BLaER1 treated with 17β-estradiol and CSF1 and Interleukin-3, amounts not matched to agents 10 nM and 100 nM (cell line): ENCODE results near the gene ZNF773.
"Not testable (repeated sequence)": the region's sequence is repeated elsewhere in the genome, so short reads cannot be mapped to it uniquely, and the experiment has no call there.

ENCODE experiments used
- H3K27ac ChIP-seq, 11 experiments: shearing (Covaris generic); formaldehyde crosslinking; 2 replicates each; pipeline ENCODE4 v1.8.1; 2022
- H3K27me3 ChIP-seq, 11 experiments: shearing (Covaris generic); formaldehyde crosslinking; 2 replicates each; pipeline ENCODE4 v1.8.1; 2022
- H3K36me3 ChIP-seq, 11 experiments: shearing (Covaris generic); formaldehyde crosslinking; 2 replicates each; pipeline ENCODE4 v1.8.1; 2022
- H3K4me1 ChIP-seq, 10 experiments: shearing (Covaris generic); formaldehyde crosslinking; 2 replicates each; pipeline ENCODE4 v1.8.1; 2022
- H3K4me2 ChIP-seq, 11 experiments: shearing (Covaris generic); formaldehyde crosslinking; 2 replicates each; pipeline ENCODE4 v1.8.1; 2022
- H3K4me3 ChIP-seq, 10 experiments: shearing (Covaris generic); formaldehyde crosslinking; 2 replicates each; pipeline ENCODE4 v1.8.1; 2022
- H3K9ac ChIP-seq, 11 experiments: shearing (Covaris generic); formaldehyde crosslinking; 2 replicates each; pipeline ENCODE4 v1.8.1; 2022
- H3K9me3 ChIP-seq, 11 experiments: shearing (Covaris generic); formaldehyde crosslinking; replicated peaks in 1 of 11; 2 replicates each; pipeline ENCODE4 v1.8.1; 2022
- H4K20me1 ChIP-seq, 11 experiments: shearing (Covaris generic); formaldehyde crosslinking; 2 replicates each; pipeline ENCODE4 v1.8.1; 2022
- Cebpa-rat ChIP-seq, 11 experiments: shearing (Covaris generic); IDR thresholded peaks; 2 replicates each; pipeline ENCODE4 v1.8.1; 2022

The ZNF773 gene

GRCh38 chr19:57506163-57506562 is 6.4 kb downstream of the ZNF773 start:
- Histone ChIP-seq H3K9me3 (peaks cover 82 to 96% (median 94%) of the 10 kb centered on the region in 11 experiments), H3K9ac (no peak overlapping the region), H3K27ac (no peak overlapping the region), H3K4me2 (no peak overlapping the region), H3K27me3 (no peaks in the 10 kb centered on the region), H3K36me3 (peaks cover 91 to 100% (median 96%) of the 10 kb centered on the region in 11 experiments), H4K20me1 (no peaks in the 10 kb centered on the region; a peak in 1 of 22 replicates), H3K4me1 (peaks cover under 1 to 5% (median 4%) of the 10 kb centered on the region in 10 experiments; a peak in 15 of 20 replicates), H3K4me3 (no peak overlapping the region)
- no peak for TF ChIP-seq Cebpa-rat (IDR thresholded peaks at IDR 0.05)

- Histone ChIP-seq H3K4me2 (no peak overlapping the region), H3K9ac (no peak overlapping the region), H3K4me3 (no peak overlapping the region), H3K9me3 (peaks cover 97 to 100% (median 100%) of the 10 kb centered on the region in 11 experiments), H4K20me1 (no peaks in the 10 kb centered on the region), H3K27ac (no peak overlapping the region), H3K4me1 (peaks cover 0 to 10% (median 6%) of the 10 kb centered on the region in 10 experiments; a peak in 8 of 20 replicates), H3K27me3 (no peaks in the 10 kb centered on the region), H3K36me3 (peaks cover 90 to 99% (median 96%) of the 10 kb centered on the region in 11 experiments)
- TF ChIP-seq Cebpa-rat (IDR thresholded peaks at IDR 0.05), result no peak
Observed at GRCh38 chr19:57511484-57511883, 11.7 kb downstream of the ZNF773 start.

GRCh38 chr19:57512845-57513244 is 13.1 kb downstream of the ZNF773 start:
- Histone ChIP-seq H3K9me3 (peaks cover 96 to 100% (median 99%) of the 10 kb centered on the region in 11 experiments), H3K4me2 (no peak overlapping the region)
- TF ChIP-seq Cebpa-rat (IDR thresholded peaks at IDR 0.05), result no peak

GRCh38 chr19:57515255-57515654 is 15.5 kb downstream of the ZNF773 start:
- no peaks in the 10 kb centered on the region for H3K27me3 ChIP-seq
- no peak overlapping the region for H3K27ac ChIP-seq
- H3K9me3 ChIP-seq, result peaks cover 79 to 93% (median 87%) of the 10 kb centered on the region in 11 experiments
- TF ChIP-seq Cebpa-rat (IDR thresholded peaks at IDR 0.05), result peak in 7 of 11 experiments; percentile 28 to 83 (median 51); a peak in 12 of 22 replicates
- H3K4me2 ChIP-seq, result no peak overlapping the region
- peaks cover 0 to 11% (median 6%) of the 10 kb centered on the region in 10 experiments; a peak in 8 of 20 replicates for H3K4me1 ChIP-seq
- H3K36me3 ChIP-seq, result peaks cover 77 to 94% (median 81%) of the 10 kb centered on the region in 11 experiments
- H4K20me1 ChIP-seq, result no peaks in the 10 kb centered on the region
- H3K9ac ChIP-seq, result no peak overlapping the region
- H3K4me3 ChIP-seq, result no peak overlapping the region

More at GRCh38 chr19:57512845-57513244, 13.1 kb downstream of the ZNF773 start:
- Histone ChIP-seq H4K20me1 (no peaks in the 10 kb centered on the region), H3K27me3 (no peaks in the 10 kb centered on the region), H3K27ac (no peak overlapping the region), H3K36me3 (peaks cover 90 to 99% (median 95%) of the 10 kb centered on the region in 11 experiments), H3K4me1 (peaks cover 0 to 11% (median 6%) of the 10 kb centered on the region in 10 experiments; a peak in 8 of 20 replicates), H3K4me3 (peak overlapping the region in 7 of 10 experiments; percentile 19 to 34 (median 23); a peak in 6 of 20 replicates), H3K9ac (no peak overlapping the region)

GRCh38 chr19:57518021-57518420 is 18.3 kb downstream of the ZNF773 start:
- not testable (repeated sequence) for H3K9ac ChIP-seq, H3K27me3 ChIP-seq, H3K27ac ChIP-seq, H3K4me3 ChIP-seq, H3K4me2 ChIP-seq, H4K20me1 ChIP-seq
- Histone ChIP-seq H3K9me3 (peaks cover 52 to 69% (median 59%) of the 10 kb centered on the region in 11 experiments), H3K36me3 (peaks cover 52 to 68% (median 60%) of the 10 kb centered on the region in 11 experiments), H3K4me1 (peaks cover 0 to 11% (median 6%) of the 10 kb centered on the region in 10 experiments; a peak in 8 of 20 replicates)

- Histone ChIP-seq H3K9ac (peak within 1 kb of the TSS; percentile 75 to 89 (median 86)), H3K27ac (peak within 1 kb of the TSS; percentile 62 to 88 (median 79); a peak in 21 of 22 replicates), H3K4me3 (peak within 1 kb of the TSS; percentile 81 to 99 (median 96)), H3K4me2 (peak within 1 kb of the TSS; percentile 88 to 97 (median 94)), H3K36me3 (peaks cover 21 to 29% (median 26%) of the 10 kb centered on the region in 11 experiments), H3K27me3 (no peaks in the 10 kb centered on the region), H4K20me1 (peaks cover 0 to 12% (median 0%) of the 10 kb centered on the region in 11 experiments; a peak in 4 of 22 replicates), H3K9me3 (peaks cover 24 to 35% (median 26%) of the 10 kb centered on the region in 11 experiments), H3K4me1 (peaks cover 8 to 15% (median 12%) of the 10 kb centered on the region in 10 experiments)
- no peak for TF ChIP-seq Cebpa-rat (IDR thresholded peaks at IDR 0.05)
Observed at GRCh38 chr19:57527136-57527881, 27.6 kb downstream of the ZNF773 start, which contains the start of gene ZNF549. ZNF549 (plus strand) TSS chr19:57527356; CDS start chr19:57527574, 218 bp downstream.

GRCh38 chr19:57537953-57538547 is 38.3 kb downstream of the ZNF773 start:
- H3K4me2 ChIP-seq, result no peak overlapping the region
- H3K9ac ChIP-seq, result no peak overlapping the region
- no peaks in the 10 kb centered on the region for H3K4me1 ChIP-seq
- no peaks in the 10 kb centered on the region; a peak in 1 of 22 replicates for H4K20me1 ChIP-seq
- peak overlapping the region in 9 of 10 experiments; percentile 7 to 41 (median 28); a peak in 10 of 20 replicates for H3K4me3 ChIP-seq
- no peaks in the 10 kb centered on the region for H3K27me3 ChIP-seq
- peaks cover 100% of the 10 kb centered on the region in 11 experiments for H3K36me3 ChIP-seq
- no peak for TF ChIP-seq Cebpa-rat (IDR thresholded peaks at IDR 0.05)
- H3K9me3 ChIP-seq, result peaks cover 100% of the 10 kb centered on the region in 11 experiments
- H3K27ac ChIP-seq, result no peak overlapping the region

GRCh38 chr19:57546513-57546912 is 46.8 kb downstream of the ZNF773 start:
- peak overlapping the region in 9 of 10 experiments; percentile 13 to 55 (median 28); a peak in 13 of 20 replicates for H3K4me3 ChIP-seq
- peaks cover 88 to 100% (median 96%) of the 10 kb centered on the region in 11 experiments for H3K9me3 ChIP-seq
- no peak overlapping the region for H3K4me2 ChIP-seq
- H3K27me3 ChIP-seq, result no peaks in the 10 kb centered on the region
- H3K36me3 ChIP-seq, result peaks cover 100% of the 10 kb centered on the region in 11 experiments
- no peak overlapping the region for H3K9ac ChIP-seq
- no peaks in the 10 kb centered on the region for H3K4me1 ChIP-seq
- H4K20me1 ChIP-seq, result no peaks in the 10 kb centered on the region
- H3K27ac ChIP-seq, result no peak overlapping the region
- TF ChIP-seq Cebpa-rat (IDR thresholded peaks at IDR 0.05), result no peak

GRCh38 chr19:57552432-57552831 is 52.7 kb downstream of the ZNF773 start:
- Histone ChIP-seq H3K4me1 (no peaks in the 10 kb centered on the region; a peak in 1 of 20 replicates), H3K9ac (no peak overlapping the region), H3K9me3 (peaks cover 46 to 96% (median 80%) of the 10 kb centered on the region in 11 experiments), H3K27me3 (no peaks in the 10 kb centered on the region), H4K20me1 (peaks cover 0 to 5% (median 0%) of the 10 kb centered on the region in 11 experiments; a peak in 6 of 22 replicates), H3K4me3 (no peak overlapping the region), H3K27ac (no peak overlapping the region), H3K4me2 (no peak overlapping the region), H3K36me3 (peaks cover 91 to 100% (median 97%) of the 10 kb centered on the region in 11 experiments)
- no peak for TF ChIP-seq Cebpa-rat (IDR thresholded peaks at IDR 0.05)
